Left forelimb (tissue), 1 donor: ENCODE data around the gene GUCA2A.

Experiments
- DNase-seq: peaks from one replicate; pipeline ENCODE4 v3.0.0-alpha.2; 2018; ENCODE audit warnings: low spot score

Gene GUCA2A

DNA sequence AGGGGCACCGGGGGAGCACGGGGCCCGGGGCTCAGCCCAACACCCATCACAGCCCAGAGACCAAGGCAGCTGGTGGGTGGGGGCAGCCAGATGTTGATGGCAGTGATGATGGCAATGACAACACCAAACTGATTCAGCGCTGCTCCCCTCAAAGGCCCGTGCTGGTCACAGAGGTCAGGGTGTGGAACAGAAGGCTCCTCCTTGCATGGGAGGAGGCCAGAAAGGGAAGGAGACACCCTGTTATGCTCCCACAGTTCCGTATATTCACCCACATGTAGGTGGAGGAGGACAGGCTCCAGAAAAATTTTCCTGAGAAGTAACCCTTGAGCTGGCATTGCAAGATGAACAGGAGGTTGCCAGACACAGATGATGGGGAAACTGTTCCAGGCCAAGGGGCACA lies 10.9 kb downstream of the GUCA2A start:
- DNase-seq = no peak

GRCh38 chr1:42152907-42153600 lies 11.5 kb downstream of the GUCA2A start, which contains the start of gene GUCA2B:
TSS of gene GUCA2B (plus strand) at chr1:42153410. CDS start at chr1:42153451, 41 bp downstream.
- DNase-seq = no peak

GRCh38 chr1:42152119-42152518 lies 12.4 kb downstream of the GUCA2A start:
- no peak for DNase-seq

GRCh38 chr1:42150651-42151050 lies 13.9 kb downstream of the GUCA2A start:
- no peak for DNase-seq

DNA sequence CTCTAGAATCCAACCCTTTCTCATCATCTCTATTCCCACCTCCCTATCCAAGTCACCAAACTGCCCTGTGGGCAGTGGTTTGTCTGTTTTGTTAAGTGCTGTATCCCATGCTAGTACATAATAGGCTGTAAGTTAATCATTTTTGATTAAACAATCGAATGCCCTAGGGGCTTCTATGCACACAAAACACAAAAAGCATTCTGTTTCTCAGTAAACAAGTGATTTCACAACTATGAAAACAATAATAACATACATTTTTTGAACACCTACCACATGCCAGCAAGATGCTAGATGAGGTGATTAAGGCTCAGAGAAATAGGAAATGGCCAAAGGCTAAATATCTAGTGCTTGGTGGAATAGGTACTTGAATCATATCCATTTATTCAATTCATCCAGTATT lies 16.4 kb downstream of the GUCA2A start:
- DNase-seq = no peak

DNA sequence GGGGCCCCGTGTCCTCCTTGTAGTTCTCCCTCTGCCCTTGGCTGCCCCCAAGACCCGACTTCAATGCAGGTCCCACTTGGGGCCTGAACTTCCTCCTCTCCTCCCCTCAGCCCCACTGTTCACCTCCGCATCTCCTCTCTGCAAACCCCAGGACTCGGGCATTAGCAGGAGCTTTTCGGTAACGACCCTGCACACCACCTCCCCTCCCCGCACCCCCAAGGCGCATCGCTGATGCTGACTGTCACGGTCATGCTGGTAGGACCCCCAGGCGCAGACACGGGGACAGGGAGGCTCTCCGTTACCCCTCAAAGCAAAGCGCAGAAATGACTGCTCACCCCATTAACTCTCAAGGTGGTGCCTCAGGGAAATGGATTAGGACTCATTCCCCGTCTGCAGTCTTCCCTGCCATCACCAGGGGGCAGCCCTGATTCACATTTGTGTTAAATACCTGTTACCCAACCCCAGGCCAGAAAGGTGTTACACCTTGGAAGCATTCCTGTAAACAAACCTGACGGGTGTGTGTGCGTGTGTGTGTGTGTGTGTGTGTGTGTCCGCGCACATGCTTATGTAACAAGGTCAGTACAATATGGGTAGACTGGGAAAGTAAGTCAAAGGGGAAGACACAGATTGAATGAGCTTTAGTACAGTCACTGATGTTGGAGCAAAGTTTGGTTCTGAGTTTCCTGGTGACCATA lies 17.8 kb downstream of the GUCA2A start:
- DNase-seq = no peak

DNA sequence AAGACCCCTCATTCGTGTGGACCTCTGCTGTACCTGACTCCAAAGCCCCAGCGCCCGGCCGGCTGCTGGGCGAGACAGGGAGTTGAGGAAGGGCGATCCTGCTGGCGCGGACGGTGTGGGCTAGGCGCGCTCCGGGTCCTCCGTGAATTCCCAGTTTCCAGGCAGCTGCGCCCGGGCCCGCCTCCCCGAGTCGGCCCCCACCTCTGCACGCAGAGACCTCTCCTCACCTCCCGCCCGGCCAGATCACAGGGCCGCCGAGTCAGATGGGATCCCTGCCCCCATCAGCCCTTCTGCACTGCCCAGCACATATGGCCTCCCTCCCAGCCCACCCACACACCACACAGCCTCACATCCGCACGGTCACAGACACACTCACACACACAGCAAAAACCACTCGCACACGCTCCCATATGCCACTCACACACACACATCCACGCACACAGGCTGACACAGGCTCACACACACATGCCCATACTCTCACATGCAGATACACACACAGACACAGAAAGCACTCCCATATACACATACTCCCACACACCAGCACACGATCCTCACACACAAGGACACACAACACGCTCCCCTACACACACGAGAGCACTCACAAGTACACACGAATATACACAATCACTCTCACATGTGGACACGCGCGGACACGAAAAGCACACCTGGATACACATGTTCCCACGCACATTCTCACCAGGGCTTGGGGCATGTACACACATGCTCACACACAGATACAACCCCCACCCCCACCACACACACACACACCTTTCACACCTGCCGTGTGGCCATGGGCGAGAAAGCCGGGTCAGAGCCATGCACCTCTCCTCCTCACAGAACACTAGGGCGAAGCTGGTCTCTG lies 18.6 kb downstream of the GUCA2A start:
- DNase-seq = no peak

DNA sequence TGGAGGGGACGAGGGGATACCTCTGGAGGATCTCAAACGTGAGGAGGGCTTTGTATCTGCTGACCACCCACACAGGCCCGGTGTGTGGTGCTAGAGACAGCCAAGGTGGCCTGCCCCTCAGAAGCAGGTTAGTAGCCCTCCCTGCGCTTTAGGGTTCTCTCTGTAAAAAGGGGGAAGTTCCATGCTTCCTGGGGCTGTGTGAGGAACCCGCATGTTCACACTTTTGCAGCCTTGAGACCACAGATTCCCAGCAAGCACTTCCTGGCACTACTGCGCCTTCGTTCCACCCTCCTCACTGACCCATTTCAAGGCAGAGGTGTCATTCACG lies 19.2 kb downstream of the GUCA2A start:
- DNase-seq = no peak

- no peak for DNase-seq
Measured at GRCh38 chr1:42144711-42145388, 19.7 kb downstream of the GUCA2A start.

- no peak for DNase-seq
Measured at GRCh38 chr1:42143896-42144710, 20.4 kb downstream of the GUCA2A start.

- no peak for DNase-seq
Measured at GRCh38 chr1:42142894-42143675, 21.5 kb downstream of the GUCA2A start.

GRCh38 chr1:42141978-42142377 lies 22.6 kb downstream of the GUCA2A start:
- no peak for DNase-seq

DNA sequence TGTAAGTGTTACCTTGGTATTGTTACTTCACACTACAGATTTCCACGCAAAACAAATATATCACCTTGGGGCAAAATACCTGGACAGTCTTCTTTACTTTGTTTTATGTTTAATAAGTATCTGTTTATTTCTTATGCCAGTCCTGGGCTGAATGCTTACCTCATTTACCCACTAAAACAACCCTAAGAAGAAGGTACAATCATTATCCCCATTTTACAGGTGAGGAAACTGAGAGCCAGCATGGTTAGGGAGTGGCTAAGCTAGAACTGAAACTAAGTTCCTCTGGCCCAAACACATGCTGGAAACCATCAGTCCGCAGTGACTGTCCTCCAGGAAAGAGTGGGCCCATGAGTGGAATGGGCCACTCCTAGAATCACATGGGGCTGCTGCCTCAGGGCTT lies 24.4 kb downstream of the GUCA2A start:
- DNase-seq = no peak

DNA sequence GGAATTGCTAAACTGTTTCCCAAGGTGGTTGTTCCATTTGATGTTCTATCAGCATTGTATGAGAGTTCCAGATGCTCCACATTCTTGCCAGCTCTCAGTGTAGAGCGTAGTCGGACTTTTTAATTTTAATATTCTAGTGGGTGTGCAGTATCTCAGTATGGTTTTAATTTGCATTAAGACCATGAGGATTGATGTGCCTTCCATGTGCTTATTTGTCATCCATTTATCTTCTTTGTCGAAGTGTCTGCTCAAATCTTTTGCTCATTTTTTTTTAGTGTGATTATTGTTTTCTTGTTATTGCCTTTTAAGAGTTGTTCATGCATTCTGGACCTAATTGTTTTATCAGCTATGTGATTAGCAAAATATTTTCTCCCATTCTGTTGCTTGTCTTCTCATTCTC lies 25.1 kb downstream of the GUCA2A start:
- DNase-seq = no peak

DNA sequence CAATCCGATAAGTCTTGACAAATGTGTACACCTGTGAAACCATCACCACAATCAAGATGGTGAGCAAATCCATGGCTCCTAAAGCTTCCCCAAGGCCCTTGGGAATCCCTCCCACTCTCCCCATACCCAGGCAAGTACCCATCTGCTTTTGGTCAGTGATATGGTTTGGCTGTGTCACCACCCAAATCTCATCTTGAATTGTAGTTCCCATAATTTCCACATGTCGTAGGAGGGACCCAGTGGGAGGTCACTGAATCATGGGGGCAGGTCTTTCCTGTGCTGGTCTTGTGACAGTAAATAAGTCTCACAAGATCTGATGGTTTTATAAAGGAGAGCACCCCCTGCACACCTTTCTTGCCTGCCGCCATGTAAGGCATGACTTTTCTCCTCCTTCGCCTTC lies 26.0 kb downstream of the GUCA2A start:
- DNase-seq = no peak

DNA sequence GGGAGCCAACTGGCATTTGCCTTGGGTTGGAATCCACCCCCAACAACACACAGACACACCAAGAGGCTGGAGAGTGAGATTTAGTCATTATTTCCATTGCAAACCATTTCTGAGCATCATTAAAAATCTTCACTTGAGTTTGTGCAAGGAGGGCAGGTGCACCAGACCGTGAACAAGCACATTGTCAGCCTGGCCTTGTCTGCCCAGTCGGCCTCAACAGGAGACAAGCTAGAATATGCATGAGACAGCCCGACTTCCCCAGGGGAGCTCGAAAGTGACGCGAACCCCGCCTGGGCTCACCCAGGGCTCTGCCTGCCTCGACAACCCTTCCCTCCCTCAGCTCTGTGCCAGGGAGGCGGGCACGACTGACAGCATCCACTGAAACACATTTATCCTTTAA lies 26.8 kb downstream of the GUCA2A start:
- no peak for DNase-seq

DNA sequence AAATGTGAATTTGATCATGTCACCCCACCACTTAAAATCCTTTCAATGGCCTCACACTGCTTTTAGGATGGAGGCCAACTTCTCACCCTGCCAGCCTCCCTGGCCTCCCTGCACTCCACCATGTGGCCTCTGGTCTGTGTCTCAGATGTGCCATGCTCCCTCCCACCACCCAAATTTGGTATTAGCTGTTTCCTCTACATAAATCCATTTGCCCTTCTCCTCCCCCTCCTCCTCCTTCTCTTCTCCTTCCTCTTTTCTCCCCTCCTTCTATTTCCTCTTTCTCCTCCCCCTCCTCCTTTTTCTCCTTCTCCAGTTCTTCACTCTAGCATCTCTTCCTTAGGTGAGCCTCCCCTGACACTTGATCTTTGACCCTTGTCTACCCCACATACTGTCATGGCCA lies 28.1 kb downstream of the GUCA2A start:
- DNase-seq = no peak

DNA sequence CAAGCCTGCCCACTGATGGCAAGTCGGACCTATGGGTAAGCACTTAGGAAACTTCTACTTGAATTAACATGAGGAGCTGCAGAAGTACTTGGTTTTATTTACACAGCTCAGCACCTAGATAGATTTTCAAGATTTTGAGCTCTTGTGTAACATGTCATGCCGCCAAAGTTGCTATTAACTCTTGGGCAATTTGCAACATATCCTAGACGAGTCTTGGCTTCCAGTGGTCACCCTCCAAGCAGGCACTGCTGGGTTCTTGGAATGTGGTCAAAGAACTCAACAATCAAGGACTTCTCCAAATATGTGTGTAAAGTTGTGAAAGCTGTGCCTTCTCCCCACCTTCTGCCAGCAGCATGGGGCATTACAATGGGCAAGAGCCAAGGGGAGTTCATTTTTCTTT lies 29.1 kb downstream of the GUCA2A start:
- DNase-seq = no peak

GRCh38 chr1:42133809-42134526 lies 30.6 kb downstream of the GUCA2A start:
- DNase-seq = no peak

- DNase-seq = no peak
Measured at GRCh38 chr1:42133390-42133789, 31.2 kb downstream of the GUCA2A start.
